Measurements from ENCODE around the gene RNF213. TPM values are rescaled to one million over a fixed set of nuclear protein-coding genes. Genes with fewer than 3 reads are reported as not detected.
"Not testable (repeated sequence)": the region's sequence is repeated elsewhere in the genome, so short reads cannot be mapped to it uniquely, and the experiment has no call there.

The RNF213 gene
- total RNA-seq, 1 donor = 134 TPM

DNA sequence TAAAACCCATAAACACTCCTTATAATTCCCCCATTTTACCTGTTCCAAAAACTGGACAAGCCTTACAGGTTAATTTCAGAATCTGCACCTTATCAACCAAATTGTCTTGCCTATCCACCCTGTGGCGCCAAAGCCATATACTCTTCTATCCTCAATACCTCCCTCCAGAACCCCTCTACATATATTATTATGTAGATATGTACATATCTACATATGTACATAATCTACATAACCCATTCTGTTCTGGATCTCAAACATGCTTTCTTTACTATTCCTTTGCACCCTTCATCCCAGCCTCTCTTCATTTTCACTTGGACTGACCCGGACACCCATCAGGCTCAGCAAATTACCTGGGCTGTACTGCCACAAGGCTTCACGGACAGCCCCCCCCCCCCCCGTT lies 142.3 kb downstream of the RNF213 start:
- H2AFZ ChIP-seq (ENCODE audit: low read length) = no peak overlapping the region
- H4K20me1 ChIP-seq (ENCODE audit: insufficient read depth, low read length) = no peaks in the 10 kb centered on the region
- TF ChIP-seq, protein P1, sequence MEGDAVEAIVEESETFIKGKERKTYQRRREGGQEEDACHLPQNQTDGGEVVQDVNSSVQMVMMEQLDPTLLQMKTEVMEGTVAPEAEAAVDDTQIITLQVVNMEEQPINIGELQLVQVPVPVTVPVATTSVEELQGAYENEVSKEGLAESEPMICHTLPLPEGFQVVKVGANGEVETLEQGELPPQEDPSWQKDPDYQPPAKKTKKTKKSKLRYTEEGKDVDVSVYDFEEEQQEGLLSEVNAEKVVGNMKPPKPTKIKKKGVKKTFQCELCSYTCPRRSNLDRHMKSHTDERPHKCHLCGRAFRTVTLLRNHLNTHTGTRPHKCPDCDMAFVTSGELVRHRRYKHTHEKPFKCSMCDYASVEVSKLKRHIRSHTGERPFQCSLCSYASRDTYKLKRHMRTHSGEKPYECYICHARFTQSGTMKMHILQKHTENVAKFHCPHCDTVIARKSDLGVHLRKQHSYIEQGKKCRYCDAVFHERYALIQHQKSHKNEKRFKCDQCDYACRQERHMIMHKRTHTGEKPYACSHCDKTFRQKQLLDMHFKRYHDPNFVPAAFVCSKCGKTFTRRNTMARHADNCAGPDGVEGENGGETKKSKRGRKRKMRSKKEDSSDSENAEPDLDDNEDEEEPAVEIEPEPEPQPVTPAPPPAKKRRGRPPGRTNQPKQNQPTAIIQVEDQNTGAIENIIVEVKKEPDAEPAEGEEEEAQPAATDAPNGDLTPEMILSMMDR (IDR thresholded peaks at IDR 0.05; ENCODE audit: extremely low read depth, low read depth, low read length) = no peak
- no peak overlapping the region for H3K4me3 ChIP-seq (ENCODE audit: insufficient read depth, low read length)
- H3K27ac ChIP-seq (ENCODE audit: low read depth, low read length) = no peak overlapping the region
- H3K27me3 ChIP-seq (ENCODE audit: insufficient read depth, low read length) = peaks cover 20% of the 10 kb centered on the region
- H3K9me3 ChIP-seq (ENCODE audit: low read depth, low read length) = no peaks in the 10 kb centered on the region
- no peaks in the 10 kb centered on the region for H3K79me2 ChIP-seq (ENCODE audit: insufficient read depth, low read length)
- H3K4me2 ChIP-seq (ENCODE audit: insufficient read depth, low read length) = no peak overlapping the region
- H3K36me3 ChIP-seq (ENCODE audit: insufficient read depth, low read length) = no peaks in the 10 kb centered on the region
- DNase-seq (ENCODE audit: insufficient read length, low spot score, missing footprints) = no peak
- H3K4me1 ChIP-seq (ENCODE audit: insufficient read depth, low read length) = no peaks in the 10 kb centered on the region

DNA sequence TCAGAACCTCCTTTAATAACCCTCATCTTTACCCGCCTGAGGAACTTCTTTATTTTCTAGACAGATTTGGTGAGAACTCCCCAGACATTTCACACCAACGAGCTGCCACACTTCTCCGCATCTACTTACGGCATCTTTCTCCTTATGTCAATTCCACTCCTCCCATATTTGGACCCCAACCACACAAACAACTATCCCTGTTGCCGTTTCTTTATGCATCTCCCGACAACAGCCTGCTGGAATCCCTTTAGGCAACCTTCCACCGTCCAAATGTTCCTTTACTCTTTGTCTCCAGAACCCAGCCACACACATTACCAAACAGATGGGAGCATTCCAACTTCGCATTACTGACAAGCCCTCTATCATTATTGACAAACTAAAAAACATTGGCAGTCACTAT lies 145.5 kb downstream of the RNF213 start:
- Histone ChIP-seq H3K79me2 (ENCODE audit: insufficient read depth, low read length) (no peaks in the 10 kb centered on the region), H3K4me2 (ENCODE audit: insufficient read depth, low read length) (no peak overlapping the region), H3K27me3 (ENCODE audit: insufficient read depth, low read length) (peaks cover 25% of the 10 kb centered on the region), H3K4me3 (ENCODE audit: insufficient read depth, low read length) (no peak overlapping the region), H3K36me3 (ENCODE audit: insufficient read depth, low read length) (no peaks in the 10 kb centered on the region), H3K27ac (ENCODE audit: low read depth, low read length) (no peak overlapping the region), H3K4me1 (ENCODE audit: insufficient read depth, low read length) (no peaks in the 10 kb centered on the region), H4K20me1 (ENCODE audit: insufficient read depth, low read length) (no peaks in the 10 kb centered on the region), H3K9me3 (ENCODE audit: low read depth, low read length) (no peaks in the 10 kb centered on the region), H2AFZ (ENCODE audit: low read length) (no peak overlapping the region)
- TF ChIP-seq, protein P1 (IDR thresholded peaks at IDR 0.05; ENCODE audit: extremely low read depth, low read depth, low read length) = no peak
- peak; percentile 38 for DNase-seq (ENCODE audit: insufficient read length, low spot score, missing footprints)

DNA sequence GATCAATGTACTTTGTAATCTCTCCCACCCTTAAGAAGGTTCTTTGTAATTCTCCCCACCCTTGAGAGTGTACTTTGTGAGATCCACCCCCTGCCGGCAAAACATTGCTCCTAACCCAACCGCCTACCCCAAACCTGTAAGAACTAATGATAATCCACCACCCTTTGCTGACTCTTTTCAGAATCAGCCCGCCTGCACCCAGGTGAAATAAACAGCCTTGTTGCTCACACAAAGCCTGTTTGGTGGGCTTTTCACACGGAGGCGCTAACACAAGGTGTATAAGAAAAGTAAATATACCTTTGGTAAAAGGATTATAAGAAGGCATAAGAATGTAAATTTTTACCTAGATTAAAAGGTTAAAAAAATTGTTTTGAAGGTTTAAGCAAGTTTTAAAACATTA lies 147.3 kb downstream of the RNF213 start:
- not testable (repeated sequence) for H3K9me3 ChIP-seq (ENCODE audit: low read depth, low read length); H3K36me3 ChIP-seq (ENCODE audit: insufficient read depth, low read length); DNase-seq (ENCODE audit: insufficient read length, low spot score, missing footprints); H3K27ac ChIP-seq (ENCODE audit: low read depth, low read length); H3K4me3 ChIP-seq (ENCODE audit: insufficient read depth, low read length); H4K20me1 ChIP-seq (ENCODE audit: insufficient read depth, low read length); H3K4me1 ChIP-seq (ENCODE audit: insufficient read depth, low read length); H2AFZ ChIP-seq (ENCODE audit: low read length); H3K79me2 ChIP-seq (ENCODE audit: insufficient read depth, low read length); H3K4me2 ChIP-seq (ENCODE audit: insufficient read depth, low read length)
- peaks cover 12% of the 10 kb centered on the region for H3K27me3 ChIP-seq (ENCODE audit: insufficient read depth, low read length)

DNA sequence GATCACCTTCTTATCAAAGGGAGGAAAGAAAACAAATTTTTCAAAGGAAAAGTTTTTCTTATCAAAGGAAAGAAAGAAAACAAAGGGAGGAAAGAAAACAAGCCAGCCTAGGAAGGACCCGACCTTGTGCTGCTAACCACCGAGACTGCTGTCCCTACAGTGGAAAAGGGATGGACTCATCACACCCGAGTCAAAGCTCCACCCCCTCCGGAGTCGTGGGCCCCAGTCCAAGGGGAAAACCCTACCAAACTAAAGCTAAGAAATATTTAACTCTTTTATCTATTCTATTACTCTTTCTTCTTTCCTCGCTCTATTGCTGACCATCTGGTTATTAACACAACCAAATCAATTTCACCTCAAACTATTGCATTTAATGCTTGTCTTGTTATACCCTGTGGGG lies 148.2 kb downstream of the RNF213 start:
- H3K9me3 ChIP-seq (ENCODE audit: low read depth, low read length) = no peaks in the 10 kb centered on the region
- H2AFZ ChIP-seq (ENCODE audit: low read length) = no peak overlapping the region
- H3K27ac ChIP-seq (ENCODE audit: low read depth, low read length) = no peak overlapping the region
- H4K20me1 ChIP-seq (ENCODE audit: insufficient read depth, low read length) = no peaks in the 10 kb centered on the region
- no peak overlapping the region for H3K4me3 ChIP-seq (ENCODE audit: insufficient read depth, low read length)
- peaks cover 13% of the 10 kb centered on the region for H3K27me3 ChIP-seq (ENCODE audit: insufficient read depth, low read length)
- H3K36me3 ChIP-seq (ENCODE audit: insufficient read depth, low read length) = no peaks in the 10 kb centered on the region
- H3K79me2 ChIP-seq (ENCODE audit: insufficient read depth, low read length) = peaks cover 4% of the 10 kb centered on the region
- H3K4me2 ChIP-seq (ENCODE audit: insufficient read depth, low read length) = no peak overlapping the region
- peaks cover 1% of the 10 kb centered on the region for H3K4me1 ChIP-seq (ENCODE audit: insufficient read depth, low read length)
- DNase-seq (ENCODE audit: insufficient read length, low spot score, missing footprints) = no peak
- TF ChIP-seq, protein P1 (IDR thresholded peaks at IDR 0.05; ENCODE audit: extremely low read depth, low read depth, low read length) = no peak
